SU-DHL-6 (cell line): ENCODE data around the gene WDR86.

Experiments used
- CTCF ChIP-seq: fragments of 200-600 bp; sonication (generic); IDR thresholded peaks from one replicate; pipeline ENCODE4 v1.5.1; 2017; ENCODE audit warnings: antibody characterized with exemption, mild to moderate bottlenecking, low read length, moderate library complexity; ENCODE audit not compliant: insufficient read depth, poor library complexity, severe bottlenecking
- EZH2phosphoT487 ChIP-seq: fragments of 200-600 bp; sonication (generic), shearing (Covaris generic); conservative IDR thresholded peaks from 2 replicates; pipeline ENCODE4 v1.6.1; 2018; ENCODE audit warnings: mild to moderate bottlenecking, antibody characterized with exemption, low read length, moderate library complexity, mixed read lengths

- TF ChIP-seq CTCF (no peak), EZH2phosphoT487 (no peak)
Observed at GRCh38 chr7:151347200-151347599, 62.6 kb downstream of the WDR86 start.
